ENCODE results near the gene SETX. TPM values are rescaled to one million over a fixed set of nuclear protein-coding genes. Genes with fewer than 3 reads are reported as not detected.

SETX gene
- total RNA-seq, 1 experiment from 2014 or later, result 21.0 TPM

DNA sequence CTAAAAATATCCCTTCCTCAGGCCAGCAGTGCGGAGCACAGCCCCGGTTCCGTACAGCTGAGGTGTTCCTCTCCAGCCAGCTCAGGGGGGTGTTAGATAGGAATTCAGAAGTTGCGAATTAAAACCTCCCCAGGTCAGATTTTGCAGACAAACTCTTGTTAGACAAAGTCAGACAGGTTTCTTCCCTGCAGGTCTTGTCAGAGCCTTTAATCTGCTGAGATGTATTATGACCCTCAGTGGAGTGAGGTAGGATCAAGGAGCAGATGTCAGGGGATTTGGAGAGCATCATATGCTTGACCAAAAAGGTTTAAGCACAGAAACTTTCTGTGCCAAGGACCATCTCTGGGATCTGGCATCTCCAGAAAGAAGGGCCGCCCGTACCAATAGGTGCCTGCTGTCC, 132.8 kb downstream of the SETX start:
- no peaks in the 10 kb centered on the region for H3K9me3 ChIP-seq (ENCODE audit: low read length)
- POLR2A ChIA-PET (ENCODE audit: unreplicated experiment), result no interaction called here
- DNase-seq (no peak), ATAC-seq (no peak)
- H3K4me2 ChIP-seq (ENCODE audit: low read length), result no peak overlapping the region
- H4K20me1 ChIP-seq (ENCODE audit: low read length), result no peaks in the 10 kb centered on the region
- TF ChIP-seq EZH2phosphoT487 (IDR thresholded peaks at IDR 0.05; ENCODE audit: borderline replicate concordance, low read length) (no peak), EZH2 (IDR thresholded peaks at IDR 0.05; ENCODE audit: low read length, unreplicated experiment) (no peak)
- TF ChIP-seq, protein P1, sequence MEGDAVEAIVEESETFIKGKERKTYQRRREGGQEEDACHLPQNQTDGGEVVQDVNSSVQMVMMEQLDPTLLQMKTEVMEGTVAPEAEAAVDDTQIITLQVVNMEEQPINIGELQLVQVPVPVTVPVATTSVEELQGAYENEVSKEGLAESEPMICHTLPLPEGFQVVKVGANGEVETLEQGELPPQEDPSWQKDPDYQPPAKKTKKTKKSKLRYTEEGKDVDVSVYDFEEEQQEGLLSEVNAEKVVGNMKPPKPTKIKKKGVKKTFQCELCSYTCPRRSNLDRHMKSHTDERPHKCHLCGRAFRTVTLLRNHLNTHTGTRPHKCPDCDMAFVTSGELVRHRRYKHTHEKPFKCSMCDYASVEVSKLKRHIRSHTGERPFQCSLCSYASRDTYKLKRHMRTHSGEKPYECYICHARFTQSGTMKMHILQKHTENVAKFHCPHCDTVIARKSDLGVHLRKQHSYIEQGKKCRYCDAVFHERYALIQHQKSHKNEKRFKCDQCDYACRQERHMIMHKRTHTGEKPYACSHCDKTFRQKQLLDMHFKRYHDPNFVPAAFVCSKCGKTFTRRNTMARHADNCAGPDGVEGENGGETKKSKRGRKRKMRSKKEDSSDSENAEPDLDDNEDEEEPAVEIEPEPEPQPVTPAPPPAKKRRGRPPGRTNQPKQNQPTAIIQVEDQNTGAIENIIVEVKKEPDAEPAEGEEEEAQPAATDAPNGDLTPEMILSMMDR (conservative IDR thresholded peaks at IDR 0.05; ENCODE audit: low read depth, low read length), result no peak
- H3K9ac ChIP-seq (ENCODE audit: low read length), result no peak overlapping the region
- no peaks in the 10 kb centered on the region for H3F3A ChIP-seq (ENCODE audit: low read length, unreplicated experiment)
- intact Hi-C loops (cut with micrococcal nuclease), result no loop called here
- no TSS peak for BruUV-seq (replicated peaks)
- CTCF ChIA-PET, result no interaction called here
- no peaks in the 10 kb centered on the region for H3K4me1 ChIP-seq (ENCODE audit: insufficient read depth, low read length)
- no peak overlapping the region for H3K4me3 ChIP-seq (ENCODE audit: low read length)
- H3K36me3 ChIP-seq (ENCODE audit: low read depth, low read length), result no peaks in the 10 kb centered on the region
- H3K27ac ChIP-seq (ENCODE audit: low read length), result no peak overlapping the region
- no peaks in the 10 kb centered on the region for H3K79me2 ChIP-seq (ENCODE audit: low read length)
- no peak overlapping the region for H2AFZ ChIP-seq (ENCODE audit: low read length)
- no peaks in the 10 kb centered on the region for H3K27me3 ChIP-seq (ENCODE audit: low read length)
- H3K9me2 ChIP-seq (replicated peaks; ENCODE audit: low read length), result no peaks in the 10 kb centered on the region

- no peak overlapping the region for H3K4me3 ChIP-seq (ENCODE audit: low read length)
- H3K9ac ChIP-seq (ENCODE audit: low read length), result no peak overlapping the region
- intact Hi-C loops (cut with micrococcal nuclease), result no loop called here
- no peak overlapping the region for H3K27ac ChIP-seq (ENCODE audit: low read length)
- no peaks in the 10 kb centered on the region for H3K36me3 ChIP-seq (ENCODE audit: low read depth, low read length)
- ChIA-PET CTCF (no interaction called here), POLR2A (ENCODE audit: unreplicated experiment) (no interaction called here)
- H3K4me2 ChIP-seq (ENCODE audit: low read length), result no peak overlapping the region
- no TSS peak for BruUV-seq (replicated peaks)
- no peak for DNase-seq
- no peak for TF ChIP-seq EZH2 (IDR thresholded peaks at IDR 0.05; ENCODE audit: low read length, unreplicated experiment)
- TF ChIP-seq, protein P1 (conservative IDR thresholded peaks at IDR 0.05; ENCODE audit: low read depth, low read length), result no peak
- no peak for TF ChIP-seq EZH2phosphoT487 (IDR thresholded peaks at IDR 0.05; ENCODE audit: borderline replicate concordance, low read length)
- H3K79me2 ChIP-seq (ENCODE audit: low read length), result no peaks in the 10 kb centered on the region
- H4K20me1 ChIP-seq (ENCODE audit: low read length), result no peaks in the 10 kb centered on the region
- H3K9me3 ChIP-seq (ENCODE audit: low read length), result no peaks in the 10 kb centered on the region
- H3K9me2 ChIP-seq (replicated peaks; ENCODE audit: low read length), result no peaks in the 10 kb centered on the region
- ATAC-seq, result no peak
- H3K4me1 ChIP-seq (ENCODE audit: insufficient read depth, low read length), result peaks cover 11% of the 10 kb centered on the region
- H3F3A ChIP-seq (ENCODE audit: low read length, unreplicated experiment), result no peaks in the 10 kb centered on the region
- H2AFZ ChIP-seq (ENCODE audit: low read length), result no peak overlapping the region
- H3K27me3 ChIP-seq (ENCODE audit: low read length), result no peaks in the 10 kb centered on the region
Observed at GRCh38 chr9:132218208-132218607, 136.6 kb downstream of the SETX start.

DNA sequence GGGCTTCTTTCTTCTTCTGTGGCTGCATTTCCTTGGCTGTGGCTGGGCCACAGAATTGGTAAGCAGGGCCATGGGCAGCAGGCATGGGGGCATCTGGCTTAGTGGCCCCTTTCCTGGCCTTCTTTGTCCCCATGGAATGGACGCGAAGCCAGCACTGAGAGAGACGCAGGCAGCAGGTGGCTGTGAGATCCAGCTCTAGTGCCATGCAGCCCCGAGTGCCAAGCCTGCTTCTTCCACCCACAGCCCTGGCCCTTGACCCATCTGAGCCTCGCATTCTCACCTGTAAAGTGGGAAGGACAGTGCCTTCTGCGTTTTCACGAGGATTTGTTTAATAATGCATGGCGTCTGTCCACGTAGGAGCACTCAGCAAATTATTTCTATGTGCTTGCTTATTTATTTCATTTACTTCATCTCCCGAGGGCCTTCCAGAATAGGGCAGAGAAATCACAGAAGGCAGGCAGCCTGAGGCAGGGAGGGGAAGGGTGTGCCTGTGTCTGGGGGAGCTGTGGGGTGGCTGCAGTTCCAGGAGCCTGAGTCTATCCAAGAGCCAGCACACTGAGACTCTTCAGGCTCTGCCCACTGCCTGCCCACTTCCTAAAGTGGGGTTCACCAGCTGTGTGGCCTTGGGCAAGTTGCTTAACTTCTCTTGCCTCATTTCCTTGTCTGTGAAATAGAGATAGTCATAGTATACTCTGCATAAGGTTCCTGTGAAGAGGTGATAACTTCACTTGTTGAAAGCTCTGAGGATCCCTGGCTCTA, 137.7 kb downstream of the SETX start:
- H3K27ac ChIP-seq (ENCODE audit: low read length), result no peak overlapping the region
- ChIA-PET CTCF (no interaction called here), POLR2A (ENCODE audit: unreplicated experiment) (no interaction called here)
- intact Hi-C loops (cut with micrococcal nuclease), result no loop called here
- peaks cover 11% of the 10 kb centered on the region for H3K4me1 ChIP-seq (ENCODE audit: insufficient read depth, low read length)
- DNase-seq (no peak), ATAC-seq (no peak)
- no peak for TF ChIP-seq EZH2phosphoT487 (IDR thresholded peaks at IDR 0.05; ENCODE audit: borderline replicate concordance, low read length)
- no peak for TF ChIP-seq EZH2 (IDR thresholded peaks at IDR 0.05; ENCODE audit: low read length, unreplicated experiment)
- TF ChIP-seq, protein P1 (conservative IDR thresholded peaks at IDR 0.05; ENCODE audit: low read depth, low read length), result no peak
- no peaks in the 10 kb centered on the region for H3K9me3 ChIP-seq (ENCODE audit: low read length)
- no peak overlapping the region for H3K4me2 ChIP-seq (ENCODE audit: low read length)
- no peak overlapping the region for H2AFZ ChIP-seq (ENCODE audit: low read length)
- H4K20me1 ChIP-seq (ENCODE audit: low read length), result no peaks in the 10 kb centered on the region
- no peaks in the 10 kb centered on the region for H3F3A ChIP-seq (ENCODE audit: low read length, unreplicated experiment)
- H3K79me2 ChIP-seq (ENCODE audit: low read length), result no peaks in the 10 kb centered on the region
- no TSS peak for BruUV-seq (replicated peaks)
- H3K36me3 ChIP-seq (ENCODE audit: low read depth, low read length), result no peaks in the 10 kb centered on the region
- H3K4me3 ChIP-seq (ENCODE audit: low read length), result no peak overlapping the region
- H3K9ac ChIP-seq (ENCODE audit: low read length), result no peak overlapping the region
- no peaks in the 10 kb centered on the region for H3K27me3 ChIP-seq (ENCODE audit: low read length)
- no peaks in the 10 kb centered on the region for H3K9me2 ChIP-seq (replicated peaks; ENCODE audit: low read length)
